Endothelial cell of umbilical vein (primary cell): ENCODE data around the gene MIS18A. TPM values are rescaled to one million over a fixed set of nuclear protein-coding genes. Genes with fewer than 3 reads are reported as not detected.

Experiments
- BruUV-seq: library from RNA; stranded (reverse); fragments of 400-500 nt; replicated peaks from 2 replicates; lab custom pipeline; 2021; lab: Mats Ljungman, UMichigan
- CTCF ChIA-PET: fragments of 300-600, 350-600 bp; sonication (Branson Sonifier 250); formaldehyde crosslinking; loops from one replicate; lab custom pipeline; 2021; ENCODE audit warnings: antibody characterized with exemption, inconsistent platforms; lab: Charles Lee
- POLR2A ChIA-PET: fragments of 300-600, 350-600 bp; sonication (Branson Sonifier 250); formaldehyde crosslinking; loops from one replicate; lab custom pipeline; 2021; ENCODE audit warnings: antibody characterized with exemption, inconsistent platforms; lab: Charles Lee
- DNase-seq: peaks from one replicate; pipeline ENCODE4 v3.0.0-alpha.2; 2011; ENCODE audit warnings: low read depth, low spot score
- FAIRE-seq: peaks from 2 replicates; lab custom pipeline; 2011; peaks lifted over from hg19 to GRCh38; lab: Jason Lieb, UNC
- H2AFZ ChIP-seq: 2 replicates; pipeline ENCODE4 v1.6.0; 2012; ENCODE audit warnings: low read depth, low read length, control low read depth, inconsistent platforms
- H3K27ac ChIP-seq: 2 replicates; pipeline ENCODE4 v1.5.1; 2011; ENCODE audit warnings: low read depth, mild to moderate bottlenecking, control low read depth, low read length, moderate library complexity; ENCODE audit not compliant: insufficient read depth
- H3K27me3 ChIP-seq, 2 experiments: 2 replicates each; pipeline versions ENCODE4 v1.6.0 to v1.6.1; 2011; ENCODE audit warnings: low read length in 2 of 2, mixed read lengths in 1 of 2; ENCODE audit not compliant: control insufficient read depth in 2 of 2, insufficient read depth in 2 of 2
- H3K36me3 ChIP-seq, 2 experiments: 2 replicates in 1 of 2; 3 replicates in 1 of 2; pipeline ENCODE4 v1.5.1; 2011; ENCODE audit warnings: low read length in 2 of 2, mild to moderate bottlenecking in 1 of 2, moderate library complexity in 1 of 2; ENCODE audit not compliant: control insufficient read depth in 2 of 2, insufficient read depth in 2 of 2; ENCODE audit errors: extremely low read depth in 1 of 2
- H3K4me1 ChIP-seq: 3 replicates; pipeline ENCODE4 v1.5.1; 2011; ENCODE audit warnings: mild to moderate bottlenecking, low read length; ENCODE audit not compliant: control insufficient read depth, insufficient read depth; ENCODE audit errors: extremely low read depth
- H3K4me2 ChIP-seq: 2 replicates; pipeline ENCODE4 v1.6.1; 2011; ENCODE audit warnings: low read length, control low read depth, mixed read lengths; ENCODE audit not compliant: insufficient read depth
- H3K4me3 ChIP-seq, 3 experiments: fragments of 200-600 bp in 1 of 3; sonication (generic), shearing (Covaris generic) in 1 of 3; replicated peaks in 1 of 3; 2 replicates each; pipeline ENCODE4 v1.5.1; 2011 to 2016; ENCODE audit warnings: control low read depth in 3 of 3, low read length in 3 of 3, mild to moderate bottlenecking in 2 of 3, inconsistent platforms in 1 of 3, low read depth in 1 of 3, moderate library complexity in 1 of 3; ENCODE audit not compliant: insufficient read depth in 1 of 3
- H3K79me2 ChIP-seq: 2 replicates; pipeline ENCODE4 v1.6.0; 2012; ENCODE audit warnings: low read length, inconsistent platforms; ENCODE audit not compliant: control insufficient read depth, insufficient read depth
- H3K9ac ChIP-seq: replicated peaks from 2 replicates; pipeline ENCODE3; 2011; ENCODE audit warnings: low read length, control low read depth; ENCODE audit not compliant: insufficient read depth; ENCODE audit errors: extremely low read depth
- H3K9me1 ChIP-seq: replicated peaks from 3 replicates; pipeline ENCODE4 v1.6.0; 2011; ENCODE audit warnings: mild to moderate bottlenecking, low read length; ENCODE audit not compliant: control insufficient read depth, insufficient read depth; ENCODE audit errors: extremely low read depth
- H3K9me3 ChIP-seq: replicated peaks from 2 replicates; pipeline ENCODE4 v1.5.1; 2012; ENCODE audit warnings: low read length, inconsistent platforms; ENCODE audit not compliant: control insufficient read depth, insufficient read depth
- H4K20me1 ChIP-seq: replicated peaks from 2 replicates; pipeline ENCODE3; 2011; ENCODE audit warnings: mild to moderate bottlenecking, low read length; ENCODE audit not compliant: control insufficient read depth, insufficient read depth; ENCODE audit errors: extremely low read depth
- EZH2 ChIP-seq: IDR thresholded peaks from 2 replicates; pipeline ENCODE4 v1.6.1; 2012; ENCODE audit warnings: borderline replicate concordance, low read depth, mild to moderate bottlenecking, moderate library complexity, low read length, inconsistent platforms; ENCODE audit not compliant: severe bottlenecking
- FOS ChIP-seq: IDR thresholded peaks from 2 replicates; pipeline ENCODE4 v1.6.1; 2011; ENCODE audit warnings: mild to moderate bottlenecking, low read length, moderate library complexity, borderline replicate concordance; ENCODE audit not compliant: insufficient read depth
- GATA2 ChIP-seq: IDR thresholded peaks from 2 replicates; pipeline ENCODE4 v1.7.0; 2011; ENCODE audit warnings: low read depth, mild to moderate bottlenecking, moderate library complexity, mixed read lengths, low read length; ENCODE audit not compliant: insufficient read length, insufficient read depth
- JUN ChIP-seq: IDR thresholded peaks from 2 replicates; pipeline ENCODE4 v1.6.1; 2011; ENCODE audit warnings: borderline replicate concordance, low read depth; ENCODE audit not compliant: insufficient read length, insufficient read depth
- MYC ChIP-seq: IDR thresholded peaks from one replicate; pipeline ENCODE4 v1.6.1; 2011; ENCODE audit warnings: mild to moderate bottlenecking, low read depth, low read length
- POLR2A ChIP-seq: IDR thresholded peaks from 2 replicates; pipeline ENCODE4 v1.6.1; 2012; ENCODE audit warnings: low read depth, mild to moderate bottlenecking, control low read depth, low read length
- POLR2AphosphoS5 ChIP-seq: IDR thresholded peaks from 2 replicates; pipeline ENCODE4 v1.6.1; 2012; ENCODE audit warnings: low read depth, mild to moderate bottlenecking, control low read depth, low read length, moderate library complexity; ENCODE audit not compliant: insufficient read depth
- dilution Hi-C: fragments of 300-500 bp; cut with MboI; formaldehyde crosslinking; loops from one replicate; pipeline ENCODE4 v1.15.0; 2019; ENCODE audit warnings: low sequenced_read_pairs; ENCODE audit not compliant: extremely low pct_ligation_motif_present
- intact Hi-C: fragments of 100-400 bp; cut with micrococcal nuclease; formaldehyde crosslinking; loops from one replicate; pipeline ENCODE4 v1.10.0; 2022
- polyA plus RNA-seq, 4 experiments: library from polyadenylated mRNA; depleted of rRNA in 3 of 4; stranded (reverse) in 3 of 4; unstranded in 1 of 4; fragments of >200 nt; gene quantifications; 2 replicates each; pipeline versions ENCODE4 v1.2.1 to v1.2.3, GENCODE V29; 2011 to 2012; ENCODE audit warnings: missing spikeins in 1 of 4
- total RNA-seq: library from RNA; stranded (reverse); gene quantifications from 2 replicates; pipeline ENCODE4 v1.2.3, GENCODE V29; 2021
- TF ChIP-seq, protein P1 (sequence below), 2 donors: IDR thresholded peaks; 1 replicate in 1 of 2; 2 replicates in 1 of 2; pipeline ENCODE4 v1.5.1; 2011; ENCODE audit warnings: low read length in 2 of 2, mild to moderate bottlenecking in 2 of 2, moderate library complexity in 2 of 2, control low read depth in 1 of 2, inconsistent platforms in 1 of 2, low read depth in 1 of 2; ENCODE audit not compliant: insufficient read depth in 1 of 2; ENCODE audit errors: extremely low read depth in 1 of 2
- TF ChIP-seq, protein P2 (sequence below): IDR thresholded peaks from 2 replicates; pipeline ENCODE4 v1.6.1; 2011; ENCODE audit not compliant: insufficient read depth, insufficient read length

Gene MIS18A
- total and polyA plus RNA-seq, 2 donors (not counting 3 experiments of a cell fraction or from before 2014, with no cell fraction given), result 7.9 to 19.7 TPM

DNA sequence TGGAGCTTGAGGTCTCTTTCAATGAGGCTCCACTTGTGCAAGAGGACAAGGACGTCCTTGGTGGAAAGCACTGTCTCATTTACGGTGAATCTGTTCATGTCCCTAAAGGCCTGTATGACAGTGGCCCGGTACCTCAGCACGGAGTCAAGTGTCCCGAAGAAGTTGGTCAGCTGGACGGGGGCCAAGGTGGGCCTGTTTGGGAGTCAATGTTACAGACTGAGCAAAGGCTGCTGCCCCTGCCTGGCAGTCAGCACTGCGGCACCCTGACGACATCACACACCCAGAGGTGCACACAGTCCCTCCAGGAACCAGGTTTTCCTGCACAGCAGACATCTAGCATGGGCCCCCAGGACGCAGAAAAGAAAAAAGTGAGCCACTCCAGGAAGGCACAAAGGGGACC is 38.9 kb upstream of the MIS18A start:
- dilution Hi-C loops (no loop called here), intact Hi-C loops (no loop called here)
- Histone ChIP-seq H3K4me1 (no peaks in the 10 kb centered on the region), H3K9me1 (no peaks in the 10 kb centered on the region), H3K4me3 (no peak overlapping the region), H3K9me3 (no peaks in the 10 kb centered on the region), H3K4me2 (no peak overlapping the region), H2AFZ (no peak overlapping the region), H3K27ac (no peak overlapping the region), H3K36me3 (peaks cover 36% of the 10 kb centered on the region in 2 experiments), H4K20me1 (no peaks in the 10 kb centered on the region), H3K9ac (no peak overlapping the region), H3K79me2 (no peaks in the 10 kb centered on the region), H3K27me3 (no peaks in the 10 kb centered on the region)
- TF ChIP-seq GATA2 (no peak), MYC (no peak), POLR2AphosphoS5 (no peak), FOS (no peak), POLR2A (no peak), JUN (no peak), EZH2 (no peak)
- TF ChIP-seq, protein P1, sequence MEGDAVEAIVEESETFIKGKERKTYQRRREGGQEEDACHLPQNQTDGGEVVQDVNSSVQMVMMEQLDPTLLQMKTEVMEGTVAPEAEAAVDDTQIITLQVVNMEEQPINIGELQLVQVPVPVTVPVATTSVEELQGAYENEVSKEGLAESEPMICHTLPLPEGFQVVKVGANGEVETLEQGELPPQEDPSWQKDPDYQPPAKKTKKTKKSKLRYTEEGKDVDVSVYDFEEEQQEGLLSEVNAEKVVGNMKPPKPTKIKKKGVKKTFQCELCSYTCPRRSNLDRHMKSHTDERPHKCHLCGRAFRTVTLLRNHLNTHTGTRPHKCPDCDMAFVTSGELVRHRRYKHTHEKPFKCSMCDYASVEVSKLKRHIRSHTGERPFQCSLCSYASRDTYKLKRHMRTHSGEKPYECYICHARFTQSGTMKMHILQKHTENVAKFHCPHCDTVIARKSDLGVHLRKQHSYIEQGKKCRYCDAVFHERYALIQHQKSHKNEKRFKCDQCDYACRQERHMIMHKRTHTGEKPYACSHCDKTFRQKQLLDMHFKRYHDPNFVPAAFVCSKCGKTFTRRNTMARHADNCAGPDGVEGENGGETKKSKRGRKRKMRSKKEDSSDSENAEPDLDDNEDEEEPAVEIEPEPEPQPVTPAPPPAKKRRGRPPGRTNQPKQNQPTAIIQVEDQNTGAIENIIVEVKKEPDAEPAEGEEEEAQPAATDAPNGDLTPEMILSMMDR (IDR thresholded peaks at IDR 0.05; ENCODE audit: extremely low read depth in 1 of 2, insufficient read depth in 1 of 2, low read depth in 1 of 2, low read length in 2 of 2), result no peak
- TF ChIP-seq, protein P2, sequence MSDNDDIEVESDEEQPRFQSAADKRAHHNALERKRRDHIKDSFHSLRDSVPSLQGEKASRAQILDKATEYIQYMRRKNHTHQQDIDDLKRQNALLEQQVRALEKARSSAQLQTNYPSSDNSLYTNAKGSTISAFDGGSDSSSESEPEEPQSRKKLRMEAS, result no peak
- ChIA-PET POLR2A (no interaction called here), CTCF (no interaction called here)
- DNase-seq, result no peak
- FAIRE-seq, result no peak
- BruUV-seq, result no TSS peak
